C1 segment of cervical spinal cord (tissue), 14 donors: ENCODE data around the gene NEB.
"Not testable (repeated sequence)": the region's sequence is repeated elsewhere in the genome, so short reads cannot be mapped to it uniquely, and the experiment has no call there.

Experiments used
- DNase-seq, 14 donors: peaks; one replicate each; lab custom pipeline; 2025; lab: John Stamatoyannopoulos, UW

NEB gene

DNA sequence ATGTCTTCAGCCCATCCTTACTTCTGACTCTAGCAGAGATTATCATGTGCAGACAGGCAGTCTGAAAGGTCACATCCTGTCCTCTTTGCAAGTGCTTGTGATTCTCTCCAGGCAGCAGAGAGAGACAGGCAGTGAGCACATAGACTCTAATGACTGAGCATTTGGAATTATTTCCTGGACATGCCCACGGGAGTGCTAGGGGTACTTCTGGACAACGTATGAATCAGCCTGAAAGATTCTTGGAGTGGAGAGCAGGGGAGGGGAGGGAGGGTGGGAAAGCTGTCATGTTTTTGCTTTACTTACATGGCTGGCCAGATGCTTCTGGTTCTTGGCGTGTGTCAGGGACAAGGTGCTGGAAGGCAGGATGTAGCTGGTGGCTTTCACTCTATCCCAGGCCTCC is 174.0 kb downstream of the NEB start:
- peak in 1 of 14 donors; percentile 86 for DNase-seq

DNA sequence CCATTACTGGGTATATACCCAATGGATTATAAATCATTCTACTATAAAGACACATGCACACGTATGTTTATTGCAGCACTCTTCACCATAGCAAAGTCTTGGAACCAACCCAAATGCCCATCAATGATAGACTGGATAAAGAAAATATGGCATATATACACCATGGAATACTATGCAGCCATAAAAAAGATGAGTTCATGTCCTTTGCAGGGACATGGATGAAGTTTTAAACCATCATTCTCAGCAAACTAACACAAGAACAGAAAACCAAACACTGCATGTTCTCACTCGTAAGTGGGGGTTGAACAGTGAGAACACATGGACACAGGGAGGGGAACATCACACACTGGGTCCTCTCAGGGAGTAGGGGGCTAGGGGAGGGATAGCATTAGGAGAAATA is 174.8 kb downstream of the NEB start:
- not testable (repeated sequence) for DNase-seq

DNA sequence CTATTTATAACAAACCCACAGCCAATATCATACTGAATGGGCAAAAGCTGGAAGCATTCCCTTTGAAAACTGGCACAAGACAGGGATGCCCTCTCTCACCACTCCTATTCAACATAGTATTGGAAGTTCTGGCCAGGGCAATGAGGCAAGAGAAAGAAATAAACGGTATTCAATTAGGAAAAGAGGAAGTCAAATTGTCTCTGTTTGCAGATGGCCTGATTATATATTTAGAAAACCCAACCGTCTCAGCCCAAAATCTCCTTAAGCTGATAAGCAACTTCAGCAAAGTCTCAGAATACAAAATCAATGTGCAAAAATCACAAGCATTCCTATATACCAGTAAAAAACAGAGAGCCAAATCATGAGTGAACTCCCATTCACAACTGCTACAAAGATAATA is 176.4 kb downstream of the NEB start:
- not testable (repeated sequence) for DNase-seq

DNA sequence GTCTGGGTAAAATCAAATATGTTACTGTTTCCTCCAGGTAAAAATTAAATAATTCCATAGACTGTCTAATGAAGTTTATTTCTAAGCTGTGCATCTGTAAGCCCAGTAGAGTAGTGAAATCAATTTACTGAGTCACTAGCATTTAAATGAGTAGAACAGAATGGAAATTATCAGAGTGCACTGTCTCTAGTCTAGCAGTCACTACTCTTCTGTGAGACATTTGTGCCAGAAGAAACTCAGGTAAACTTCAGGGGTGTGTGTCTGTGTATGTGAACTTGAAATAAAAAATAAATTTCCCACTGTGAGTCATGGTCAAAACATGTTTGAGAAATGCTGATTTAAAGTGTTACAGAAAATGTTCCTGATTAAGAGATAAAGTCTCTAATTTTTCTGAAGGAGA is 178.2 kb downstream of the NEB start:
- DNase-seq: no peak

DNA sequence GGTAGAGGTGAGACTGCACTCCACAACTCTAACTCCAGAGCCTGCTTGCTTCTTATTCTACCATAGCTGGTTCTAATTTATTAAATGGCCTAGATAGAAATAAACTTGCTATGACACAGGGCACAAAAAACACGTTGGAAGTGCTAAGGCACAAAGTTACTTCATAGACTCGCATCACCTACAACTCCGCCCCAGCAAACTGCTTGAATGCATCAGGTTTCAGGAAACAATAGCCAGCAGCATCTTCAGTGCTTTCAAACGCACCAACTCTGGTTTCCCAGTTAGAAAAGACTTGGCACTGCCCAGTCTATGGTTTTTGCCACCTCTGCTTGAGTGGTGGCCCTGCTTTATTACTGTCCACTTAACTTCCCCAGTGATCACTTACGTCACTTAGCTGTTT is 182.0 kb downstream of the NEB start:
- no peak for DNase-seq

DNA sequence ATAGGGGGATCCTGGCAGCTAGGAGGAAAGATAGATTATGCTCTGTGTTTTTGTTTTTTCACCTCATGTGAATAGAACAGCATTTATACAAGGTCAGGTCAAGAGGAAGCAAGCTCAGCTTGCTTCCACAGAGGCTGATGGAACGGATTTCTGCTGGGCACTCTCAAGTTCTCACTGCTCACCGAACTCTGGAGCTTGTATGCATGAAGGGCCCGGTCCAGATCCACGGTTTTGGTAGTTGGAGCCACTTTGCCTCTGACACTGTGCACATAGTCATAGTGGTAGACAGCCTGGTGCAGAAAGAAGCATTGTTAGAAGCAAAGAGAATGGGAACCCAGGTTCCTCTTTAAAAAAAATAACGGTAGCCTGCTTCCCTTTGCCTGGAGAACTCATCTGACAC is 182.7 kb downstream of the NEB start:
- no peak for DNase-seq

DNA sequence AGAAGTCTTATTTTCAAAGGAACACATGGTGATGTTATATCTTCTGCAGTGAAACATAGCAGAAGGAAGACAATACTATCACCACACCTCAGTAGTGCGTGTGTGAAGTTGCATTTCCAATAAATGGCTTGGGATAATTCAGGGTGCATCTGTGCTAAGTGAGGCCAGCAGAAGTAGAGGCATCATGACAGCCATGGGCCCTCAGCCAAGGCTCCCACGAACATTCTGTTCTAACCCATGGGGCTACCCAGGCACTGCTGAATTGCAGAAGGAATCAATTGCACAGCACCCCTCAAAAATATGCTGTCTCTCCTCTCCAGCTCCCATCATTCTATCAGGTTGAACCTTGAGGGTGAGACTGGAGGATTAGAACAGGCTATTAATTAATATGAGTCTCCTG is 185.1 kb downstream of the NEB start:
- no peak for DNase-seq

DNA sequence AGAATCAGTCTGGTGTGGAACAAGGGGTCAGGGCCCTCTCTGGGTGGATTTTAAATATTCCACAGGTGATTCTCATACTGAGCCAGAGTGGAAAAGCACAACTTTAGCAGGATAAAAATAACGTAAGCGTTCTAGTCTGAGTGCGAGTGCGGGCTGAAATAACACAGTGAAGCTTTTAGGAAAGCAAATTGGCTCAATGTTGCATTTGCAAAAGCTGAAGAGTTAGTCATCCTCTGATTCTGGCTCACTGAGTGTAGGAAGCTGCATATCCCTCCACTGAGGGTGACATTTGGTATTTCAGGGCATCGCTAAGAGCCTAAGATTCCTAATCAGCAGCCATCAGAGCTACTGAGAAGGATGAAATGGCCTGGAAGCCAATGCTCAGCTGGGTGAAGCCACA is 189.8 kb downstream of the NEB start:
- DNase-seq: no peak

DNA sequence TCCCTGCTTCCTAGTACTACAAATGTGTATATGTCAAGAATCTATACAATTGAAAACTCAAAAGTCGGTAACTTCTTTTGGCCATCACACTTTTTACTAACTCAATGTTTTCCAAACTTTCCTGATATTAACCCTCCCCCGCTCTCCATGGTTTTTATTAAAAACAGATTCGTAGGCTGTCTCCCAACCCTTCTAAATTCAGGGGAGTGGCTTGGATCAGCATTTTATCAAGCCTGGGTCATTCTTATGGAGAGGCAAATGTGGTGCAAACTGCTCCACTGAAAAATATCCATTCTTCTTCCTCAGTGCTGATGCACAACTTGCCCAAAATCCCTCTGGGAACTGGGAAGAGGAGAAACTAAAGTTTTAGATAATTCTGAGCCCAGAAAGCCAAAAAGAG is 190.4 kb downstream of the NEB start:
- no peak for DNase-seq

DNA sequence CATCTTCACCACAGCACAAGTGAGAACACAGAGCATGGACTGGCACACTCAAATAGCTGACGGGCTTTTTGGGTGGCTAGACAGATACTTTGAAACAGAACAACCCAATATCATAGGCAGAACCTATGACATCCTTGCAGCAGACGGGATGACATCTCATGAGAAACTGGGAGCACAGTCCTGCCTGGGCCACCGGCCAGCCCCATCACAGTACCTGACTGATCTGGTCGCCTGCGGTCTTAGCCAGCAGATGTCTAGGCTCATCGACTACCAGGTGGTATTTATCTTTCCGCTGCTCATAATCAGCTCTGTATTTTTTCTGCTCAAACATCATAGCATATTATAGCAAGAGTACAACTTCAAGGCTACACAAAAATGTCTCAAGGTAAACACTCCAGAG is 200.3 kb downstream of the NEB start:
- DNase-seq: peak in 1 of 14 donors; percentile 34

DNA sequence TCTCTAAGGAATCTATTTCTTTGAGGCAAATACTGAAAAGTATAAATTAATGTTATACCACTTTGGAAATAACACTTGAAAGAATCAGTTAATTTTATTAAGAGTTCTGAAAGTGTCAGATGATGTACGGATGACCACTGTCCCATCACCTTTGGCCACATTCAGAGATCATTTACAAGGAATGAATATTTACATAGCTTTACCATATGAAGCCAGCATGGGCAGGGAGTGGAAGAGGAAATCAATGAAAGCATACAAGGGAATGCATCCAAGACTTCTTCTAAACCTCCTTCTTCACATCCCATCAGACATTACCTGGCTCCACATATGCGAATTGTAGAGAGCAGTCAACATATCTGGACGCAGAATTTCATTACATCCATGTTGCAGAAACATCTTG is 201.1 kb downstream of the NEB start:
- no peak for DNase-seq

DNA sequence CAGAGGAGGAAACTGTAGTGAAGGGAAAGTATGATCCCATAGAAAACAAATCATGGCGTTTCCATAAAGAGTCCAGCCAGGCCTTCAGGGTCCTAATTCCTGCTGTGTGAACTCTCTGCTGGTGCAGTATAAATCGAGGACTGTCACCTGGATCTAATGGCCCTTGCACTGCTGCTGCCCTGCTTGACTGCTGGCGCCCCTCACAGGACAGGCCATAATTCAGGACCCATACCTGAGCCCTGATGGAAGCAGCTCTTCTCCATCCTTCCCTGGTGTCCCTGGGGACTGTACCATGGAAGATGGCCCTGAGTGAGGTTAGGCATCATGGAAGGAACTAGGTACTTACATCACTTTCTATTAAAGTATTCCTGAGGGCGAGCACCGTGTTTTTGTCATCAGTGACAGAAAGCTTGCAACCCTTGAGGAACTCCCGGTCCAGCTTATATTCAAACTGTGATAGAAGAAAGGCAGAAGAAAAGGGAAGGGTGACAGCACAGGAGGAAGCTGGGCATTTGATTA is 207.6 kb downstream of the NEB start:
- no peak for DNase-seq

DNA sequence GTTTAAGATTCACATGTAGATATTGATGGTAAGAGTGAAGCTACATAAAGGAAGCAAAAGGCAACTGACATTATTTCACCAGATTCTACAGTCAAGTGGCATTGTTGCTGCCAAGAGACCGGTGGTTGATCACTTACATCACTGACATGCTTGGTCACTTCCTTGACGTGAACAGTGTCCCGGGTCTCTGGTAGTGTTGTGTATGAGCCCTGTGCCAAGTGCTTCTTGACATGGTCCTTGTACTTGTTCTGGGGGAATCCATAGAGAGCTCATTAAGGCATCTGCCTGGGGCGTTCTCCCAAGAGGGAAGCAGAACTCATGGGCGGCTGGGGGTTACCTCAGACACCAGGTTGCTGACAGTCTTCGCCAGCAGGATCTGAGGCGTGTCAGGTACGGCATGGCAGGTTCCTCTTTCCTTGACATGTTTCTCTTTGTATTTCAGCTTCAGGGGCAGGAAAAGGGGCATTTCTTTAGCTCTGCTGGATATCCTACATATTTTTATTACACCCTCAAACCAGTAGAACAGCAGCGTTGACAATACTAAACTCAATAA is 208.4 kb downstream of the NEB start:
- DNase-seq: no peak

DNA sequence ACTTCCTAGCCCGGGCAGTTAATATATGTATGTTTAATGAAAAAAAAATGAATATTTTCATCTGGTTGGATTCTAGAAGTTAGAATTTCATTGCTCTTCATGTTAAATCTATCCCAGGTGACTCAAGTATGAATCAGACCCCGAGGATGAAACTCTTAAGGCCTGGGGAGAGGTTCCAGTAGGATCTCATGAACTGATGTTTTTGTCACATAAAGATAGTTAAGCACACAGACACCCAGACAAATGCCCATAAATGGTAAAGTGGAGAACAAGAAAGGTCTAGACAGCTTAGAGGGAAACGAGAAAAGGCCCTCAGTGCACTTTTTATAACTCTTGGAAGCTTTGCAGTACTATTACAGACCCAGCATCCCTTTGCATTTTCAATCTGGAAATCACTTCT is 210.4 kb downstream of the NEB start:
- DNase-seq: no peak

DNA sequence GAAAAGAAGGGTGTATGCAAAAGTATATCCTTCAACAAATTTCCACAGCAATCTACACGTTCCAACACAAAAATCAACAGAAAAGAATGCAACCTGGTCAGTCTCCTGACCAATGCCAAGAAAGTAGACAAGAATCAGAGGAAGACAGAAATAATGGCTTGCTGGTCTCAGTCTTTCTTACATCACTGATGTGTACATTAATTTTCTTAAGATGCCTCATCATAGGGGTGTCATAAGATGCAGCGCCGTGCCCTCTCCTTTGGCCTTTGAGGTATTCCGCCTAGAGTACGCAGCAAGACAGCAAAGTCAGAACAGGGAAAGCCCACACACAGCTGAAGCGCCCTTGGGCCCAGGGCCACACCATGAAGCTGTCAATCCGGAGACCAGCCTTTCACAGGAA is 211.7 kb downstream of the NEB start:
- no peak for DNase-seq

DNA sequence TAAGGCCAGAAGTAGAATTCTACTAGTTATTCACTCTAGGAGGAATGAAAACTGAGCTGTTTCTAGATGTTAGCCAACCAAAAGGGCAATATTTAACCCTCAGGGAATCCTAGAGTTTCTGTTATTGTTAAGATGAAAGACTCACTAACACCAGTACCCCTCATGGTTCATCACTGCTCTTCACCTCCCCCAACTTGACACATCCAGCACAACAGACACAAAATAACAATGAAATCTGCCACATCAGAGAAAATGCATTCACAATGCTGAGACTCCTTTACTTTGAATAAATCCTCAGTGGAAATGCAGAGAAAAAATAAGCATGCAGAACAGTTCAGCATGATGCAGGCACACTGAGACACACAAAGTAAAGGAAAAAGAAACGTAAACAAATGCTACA is 213.3 kb downstream of the NEB start:
- no peak for DNase-seq

DNA sequence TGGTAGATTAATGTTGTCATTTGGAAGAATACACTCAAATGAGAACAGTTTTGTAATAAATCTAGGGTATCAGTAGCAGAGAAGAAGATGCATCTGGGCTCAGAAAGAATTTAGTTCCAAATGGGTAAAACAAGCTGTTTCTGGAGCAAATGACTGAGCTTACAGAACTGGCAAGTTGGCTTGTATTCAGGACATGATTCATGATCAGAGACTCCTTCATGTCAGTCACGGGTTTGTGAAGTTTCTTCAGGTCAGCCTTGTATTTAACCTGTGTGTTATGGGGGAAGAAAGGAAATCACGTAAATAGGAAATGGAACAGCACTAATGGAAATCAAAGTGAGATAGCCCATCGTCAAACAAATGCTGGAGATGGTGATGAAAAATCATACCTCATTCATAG is 215.5 kb downstream of the NEB start:
- DNase-seq: no peak

DNA sequence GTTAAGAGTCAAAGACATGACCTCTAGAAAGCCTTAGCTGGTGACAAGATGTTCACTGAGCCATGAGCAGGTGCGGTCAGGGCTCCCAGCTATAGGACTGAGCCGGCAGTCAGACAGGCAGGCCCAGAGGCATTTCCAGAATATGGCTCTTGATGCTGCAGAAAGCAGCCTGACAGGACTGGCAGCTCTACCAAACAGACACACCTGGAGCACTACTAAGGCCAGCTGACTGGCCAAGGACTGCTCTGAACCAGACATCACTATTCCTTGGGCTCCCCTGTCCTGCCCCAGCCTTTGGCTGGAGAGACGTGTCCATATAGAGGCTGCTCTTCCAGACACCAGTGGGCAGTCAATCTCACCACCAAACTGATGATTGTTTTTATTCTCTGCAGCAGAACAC is 225.8 kb downstream of the NEB start:
- no peak for DNase-seq

DNA sequence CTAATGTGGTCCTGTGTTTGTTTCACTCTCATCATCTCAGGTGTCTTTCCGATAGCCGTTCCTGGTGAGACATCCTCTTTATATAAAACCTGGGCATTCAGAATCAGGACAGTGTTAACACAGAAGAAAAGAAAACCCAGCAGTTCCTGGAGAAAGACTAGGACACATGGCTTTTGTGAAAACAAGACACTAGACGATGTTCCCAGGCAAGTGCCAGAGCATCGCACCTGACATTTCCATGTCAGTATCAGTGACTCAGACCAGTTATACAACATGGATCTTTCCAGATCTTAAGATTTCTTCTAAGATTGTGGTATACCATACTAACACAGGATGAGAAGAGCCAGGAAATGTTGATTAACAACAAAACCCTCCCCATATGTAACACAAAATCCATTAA is 228.1 kb downstream of the NEB start:
- no peak for DNase-seq

DNA sequence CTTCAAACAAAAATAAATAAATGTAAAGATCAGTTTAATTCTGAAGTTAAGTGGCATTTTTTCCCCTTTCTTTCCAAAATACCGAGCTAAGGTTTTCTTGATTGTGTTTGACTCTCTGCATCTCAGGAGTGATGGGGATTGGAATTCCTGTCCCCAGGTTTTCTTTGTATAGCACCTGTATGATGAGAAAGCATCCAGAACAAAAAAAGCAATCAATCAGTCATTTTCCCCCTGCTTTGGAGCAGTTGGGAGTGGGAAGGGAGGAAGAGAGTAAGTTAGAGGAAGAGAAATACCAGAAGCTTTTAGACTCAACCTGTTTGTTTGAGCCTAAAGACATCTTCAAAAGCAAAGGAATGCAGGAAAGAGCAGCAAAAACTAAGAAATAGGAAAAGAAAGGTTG is 236.1 kb downstream of the NEB start:
- no peak for DNase-seq

DNA sequence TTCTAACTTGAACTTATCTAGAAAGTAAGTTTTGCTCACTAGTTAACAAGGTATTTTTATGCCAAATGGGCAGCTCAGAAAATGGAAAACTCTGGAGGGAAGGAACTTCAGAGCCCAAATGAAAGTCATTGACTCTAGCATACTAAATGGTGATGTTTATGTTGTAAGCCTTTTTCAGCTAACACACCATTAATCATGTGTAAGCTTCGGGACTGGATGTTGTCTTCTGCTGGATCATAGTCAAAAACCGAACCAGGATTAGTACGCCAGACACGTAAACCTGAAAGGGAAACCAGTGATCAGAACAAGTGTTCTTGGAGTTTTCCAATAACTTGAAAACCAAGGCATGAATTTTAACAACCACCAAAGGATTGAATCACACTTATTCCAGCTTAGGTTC is 242.8 kb downstream of the NEB start:
- no peak for DNase-seq

DNA sequence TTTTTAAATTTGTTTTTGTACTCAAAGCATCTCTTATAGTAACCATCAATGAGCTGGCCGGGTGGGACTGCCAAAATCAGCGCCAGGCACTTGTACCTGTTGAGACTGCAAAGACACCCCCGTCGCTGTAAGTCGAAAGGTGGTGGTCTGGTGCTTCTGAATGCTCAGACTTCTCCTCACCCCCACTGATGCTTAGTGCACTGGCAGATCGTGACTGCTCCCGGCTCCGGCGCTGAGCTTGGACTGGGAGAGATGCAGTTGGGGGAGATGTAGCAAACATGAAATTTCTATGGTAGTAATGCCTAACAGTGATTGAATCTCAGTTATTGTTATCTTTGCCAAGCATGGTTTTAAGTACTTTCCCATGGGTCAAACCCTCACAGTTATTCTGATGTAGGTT is 244.0 kb downstream of the NEB start:
- DNase-seq: no peak

DNA sequence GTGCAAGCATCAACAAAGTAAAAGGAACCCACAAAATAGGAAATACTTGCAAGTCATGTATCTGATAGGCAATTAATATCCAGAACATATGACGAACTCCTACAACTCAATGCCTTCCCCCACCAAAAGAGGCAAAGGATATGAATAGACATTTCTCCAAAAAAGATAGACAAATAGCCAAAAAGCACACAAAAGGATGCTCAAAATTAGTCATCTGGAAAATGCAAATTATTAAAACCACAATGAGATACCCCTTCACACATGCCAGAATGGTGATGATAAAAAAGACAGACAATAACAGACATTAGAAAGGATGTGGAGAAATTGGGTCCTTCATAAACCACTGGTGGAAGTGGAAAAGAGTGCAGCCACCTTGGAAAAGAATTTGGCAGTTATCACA is 248.2 kb downstream of the NEB start:
- no peak for DNase-seq

DNA sequence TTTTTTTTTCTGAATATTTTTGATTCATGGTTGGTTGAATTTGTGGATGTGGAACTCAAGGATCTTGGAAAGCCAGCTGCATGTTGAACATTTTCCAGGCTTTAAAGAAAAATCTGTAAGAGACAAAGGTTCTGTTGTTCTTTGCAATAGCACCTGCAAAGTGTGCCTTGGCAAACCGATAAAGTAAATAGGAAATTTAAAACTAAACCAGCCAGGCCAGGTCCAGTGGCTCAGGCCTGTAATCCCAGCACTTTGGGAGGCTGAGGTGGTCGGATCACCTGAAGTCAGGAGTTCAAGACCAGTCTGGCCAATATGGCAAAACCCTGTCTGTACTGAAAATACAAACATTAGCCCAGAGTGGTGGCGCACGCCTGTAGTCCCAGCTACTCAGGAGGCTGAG is 250.2 kb downstream of the NEB start:
- no peak for DNase-seq
